ENCODE measurements around the gene PNPLA7.
"Not testable (repeated sequence)": the region's sequence is repeated elsewhere in the genome, so short reads cannot be mapped to it uniquely, and the experiment has no call there.

Gene PNPLA7

GRCh38 chr9:137543237-137543963, 6.8 kb downstream of the PNPLA7 start:
- H3K27me3 ChIP-seq (replicated peaks; ENCODE audit: control insufficient read depth, insufficient read depth, low read length, poor library complexity, severe bottlenecking), result no peaks in the 10 kb centered on the region
- DNase-seq, result no peak
- H3K4me1 ChIP-seq (ENCODE audit: control insufficient read depth, insufficient read depth, low read length, poor library complexity, severe bottlenecking), result no peaks in the 10 kb centered on the region
- no peak overlapping the region for H3K4me3 ChIP-seq (ENCODE audit: insufficient read depth, low read depth, low read length, poor library complexity, severe bottlenecking)
- no peaks in the 10 kb centered on the region for H3K9me3 ChIP-seq (ENCODE audit: control insufficient read depth, low read length)
- no peak overlapping the region for H3K27ac ChIP-seq (ENCODE audit: insufficient read depth, low read length, poor library complexity, severe bottlenecking)
- no peaks in the 10 kb centered on the region for H3K36me3 ChIP-seq (ENCODE audit: control insufficient read depth, insufficient read depth, low read length)

GRCh38 chr9:137542486-137542885, 7.7 kb downstream of the PNPLA7 start:
- Histone ChIP-seq H3K27ac (ENCODE audit: insufficient read depth, low read length, poor library complexity, severe bottlenecking) (no peak overlapping the region), H3K27me3 (replicated peaks; ENCODE audit: control insufficient read depth, insufficient read depth, low read length, poor library complexity, severe bottlenecking) (no peaks in the 10 kb centered on the region), H3K4me1 (ENCODE audit: control insufficient read depth, insufficient read depth, low read length, poor library complexity, severe bottlenecking) (no peaks in the 10 kb centered on the region), H3K4me3 (ENCODE audit: insufficient read depth, low read depth, low read length, poor library complexity, severe bottlenecking) (no peak overlapping the region), H3K9me3 (ENCODE audit: control insufficient read depth, low read length) (no peaks in the 10 kb centered on the region), H3K36me3 (ENCODE audit: control insufficient read depth, insufficient read depth, low read length) (no peaks in the 10 kb centered on the region)
- no peak for DNase-seq

- Histone ChIP-seq H3K4me1 (ENCODE audit: control insufficient read depth, insufficient read depth, low read length, poor library complexity, severe bottlenecking) (no peaks in the 10 kb centered on the region), H3K36me3 (ENCODE audit: control insufficient read depth, insufficient read depth, low read length) (no peaks in the 10 kb centered on the region), H3K9me3 (ENCODE audit: control insufficient read depth, low read length) (no peaks in the 10 kb centered on the region), H3K27ac (ENCODE audit: insufficient read depth, low read length, poor library complexity, severe bottlenecking) (no peak overlapping the region), H3K4me3 (ENCODE audit: insufficient read depth, low read depth, low read length, poor library complexity, severe bottlenecking) (no peak overlapping the region), H3K27me3 (replicated peaks; ENCODE audit: control insufficient read depth, insufficient read depth, low read length, poor library complexity, severe bottlenecking) (no peaks in the 10 kb centered on the region)
- DNase-seq, result no peak
Measured at GRCh38 chr9:137540536-137540935, 9.7 kb downstream of the PNPLA7 start.

- no peak for DNase-seq
- H3K36me3 ChIP-seq (ENCODE audit: control insufficient read depth, insufficient read depth, low read length), result no peaks in the 10 kb centered on the region
- H3K9me3 ChIP-seq (ENCODE audit: control insufficient read depth, low read length), result no peaks in the 10 kb centered on the region
- H3K27me3 ChIP-seq (replicated peaks; ENCODE audit: control insufficient read depth, insufficient read depth, low read length, poor library complexity, severe bottlenecking), result no peaks in the 10 kb centered on the region
- H3K4me3 ChIP-seq (ENCODE audit: insufficient read depth, low read depth, low read length, poor library complexity, severe bottlenecking), result no peak overlapping the region
- no peak overlapping the region for H3K27ac ChIP-seq (ENCODE audit: insufficient read depth, low read length, poor library complexity, severe bottlenecking)
- peaks cover 3% of the 10 kb centered on the region for H3K4me1 ChIP-seq (ENCODE audit: control insufficient read depth, insufficient read depth, low read length, poor library complexity, severe bottlenecking)
Measured at GRCh38 chr9:137538058-137538457, 12.1 kb downstream of the PNPLA7 start.

GRCh38 chr9:137536594-137537131, 13.5 kb downstream of the PNPLA7 start:
- not testable (repeated sequence) for H3K9me3 ChIP-seq (ENCODE audit: control insufficient read depth, low read length); H3K4me3 ChIP-seq (ENCODE audit: insufficient read depth, low read depth, low read length, poor library complexity, severe bottlenecking); H3K4me1 ChIP-seq (ENCODE audit: control insufficient read depth, insufficient read depth, low read length, poor library complexity, severe bottlenecking); DNase-seq; H3K27me3 ChIP-seq (replicated peaks; ENCODE audit: control insufficient read depth, insufficient read depth, low read length, poor library complexity, severe bottlenecking); H3K27ac ChIP-seq (ENCODE audit: insufficient read depth, low read length, poor library complexity, severe bottlenecking); H3K36me3 ChIP-seq (ENCODE audit: control insufficient read depth, insufficient read depth, low read length)

- Histone ChIP-seq H3K9me3 (ENCODE audit: control insufficient read depth, low read length) (no peaks in the 10 kb centered on the region), H3K27ac (ENCODE audit: insufficient read depth, low read length, poor library complexity, severe bottlenecking) (no peak overlapping the region), H3K27me3 (replicated peaks; ENCODE audit: control insufficient read depth, insufficient read depth, low read length, poor library complexity, severe bottlenecking) (no peaks in the 10 kb centered on the region), H3K36me3 (ENCODE audit: control insufficient read depth, insufficient read depth, low read length) (no peaks in the 10 kb centered on the region), H3K4me3 (ENCODE audit: insufficient read depth, low read depth, low read length, poor library complexity, severe bottlenecking) (no peak overlapping the region), H3K4me1 (ENCODE audit: control insufficient read depth, insufficient read depth, low read length, poor library complexity, severe bottlenecking) (peaks cover 3% of the 10 kb centered on the region)
- DNase-seq, result no peak
Measured at GRCh38 chr9:137535120-137535428, 15.1 kb downstream of the PNPLA7 start.

GRCh38 chr9:137534256-137535119, 15.7 kb downstream of the PNPLA7 start:
- peaks cover 3% of the 10 kb centered on the region for H3K4me1 ChIP-seq (ENCODE audit: control insufficient read depth, insufficient read depth, low read length, poor library complexity, severe bottlenecking)
- H3K27me3 ChIP-seq (replicated peaks; ENCODE audit: control insufficient read depth, insufficient read depth, low read length, poor library complexity, severe bottlenecking), result no peaks in the 10 kb centered on the region
- H3K27ac ChIP-seq (ENCODE audit: insufficient read depth, low read length, poor library complexity, severe bottlenecking), result no peak overlapping the region
- no peaks in the 10 kb centered on the region for H3K36me3 ChIP-seq (ENCODE audit: control insufficient read depth, insufficient read depth, low read length)
- H3K9me3 ChIP-seq (ENCODE audit: control insufficient read depth, low read length), result no peaks in the 10 kb centered on the region
- no peak for DNase-seq
- H3K4me3 ChIP-seq (ENCODE audit: insufficient read depth, low read depth, low read length, poor library complexity, severe bottlenecking), result no peak overlapping the region

GRCh38 chr9:137532891-137533468, 17.2 kb downstream of the PNPLA7 start:
- H3K9me3 ChIP-seq (ENCODE audit: control insufficient read depth, low read length); H3K27ac ChIP-seq (ENCODE audit: insufficient read depth, low read length, poor library complexity, severe bottlenecking); H3K27me3 ChIP-seq (replicated peaks; ENCODE audit: control insufficient read depth, insufficient read depth, low read length, poor library complexity, severe bottlenecking); DNase-seq; H3K4me3 ChIP-seq (ENCODE audit: insufficient read depth, low read depth, low read length, poor library complexity, severe bottlenecking); H3K36me3 ChIP-seq (ENCODE audit: control insufficient read depth, insufficient read depth, low read length); H3K4me1 ChIP-seq (ENCODE audit: control insufficient read depth, insufficient read depth, low read length, poor library complexity, severe bottlenecking): not testable (repeated sequence)

GRCh38 chr9:137531099-137531765, 19.0 kb downstream of the PNPLA7 start:
- no peak overlapping the region for H3K27ac ChIP-seq (ENCODE audit: insufficient read depth, low read length, poor library complexity, severe bottlenecking)
- H3K27me3 ChIP-seq (replicated peaks; ENCODE audit: control insufficient read depth, insufficient read depth, low read length, poor library complexity, severe bottlenecking), result no peaks in the 10 kb centered on the region
- H3K9me3 ChIP-seq (ENCODE audit: control insufficient read depth, low read length), result no peaks in the 10 kb centered on the region
- no peak for DNase-seq
- no peaks in the 10 kb centered on the region for H3K36me3 ChIP-seq (ENCODE audit: control insufficient read depth, insufficient read depth, low read length)
- H3K4me1 ChIP-seq (ENCODE audit: control insufficient read depth, insufficient read depth, low read length, poor library complexity, severe bottlenecking), result peaks cover 3% of the 10 kb centered on the region
- no peak overlapping the region for H3K4me3 ChIP-seq (ENCODE audit: insufficient read depth, low read depth, low read length, poor library complexity, severe bottlenecking)
